ENCODE measurements around the gene THBS3. TPM values are rescaled to one million over a fixed set of nuclear protein-coding genes. Genes with fewer than 3 reads are reported as not detected.

Gene THBS3
- total and polyA plus RNA-seq, 9 of the 15 experiments (the other 6 are each of a cell fraction or from before 2014, with no cell fraction given) = 0.59 to 8.3 (median 3.2) TPM

GRCh38 chr1:155241069-155241679, 33.5 kb upstream of the THBS3 start (continued):
- TF ChIP-seq ZBTB12 (CRISPR knock-in tag; IDR thresholded peaks at IDR 0.05) = no peak
- no peak for TF ChIP-seq ATF2 (CRISPR knock-in tag; IDR thresholded peaks at IDR 0.05)
- TF ChIP-seq ARID4B (CRISPR knock-in tag; IDR thresholded peaks at IDR 0.05) = peak; percentile 88
- TF ChIP-seq ZMIZ1 (IDR thresholded peaks at IDR 0.05; ENCODE audit: low read depth in 2 of 2, low read length in 2 of 2) = no peak
- no peak for TF ChIP-seq ZNF589 (CRISPR knock-in tag; IDR thresholded peaks at IDR 0.05; ENCODE audit: low read depth)
- TF ChIP-seq NKRF (IDR thresholded peaks at IDR 0.05; ENCODE audit: borderline replicate concordance) = peak; percentile 97
- peak; percentile 98 for TF ChIP-seq ELF2 (CRISPR knock-in tag; IDR thresholded peaks at IDR 0.05)
- no peak for TF ChIP-seq RBFOX2 (IDR thresholded peaks at IDR 0.05; ENCODE audit: low read depth, low read length)
- no peak for TF ChIP-seq BACH1 (tag; IDR thresholded peaks at IDR 0.05)
- peak; percentile 27; the same call in 1 of the 2 replicates for TF ChIP-seq ZKSCAN3 (CRISPR knock-in tag; IDR thresholded peaks at IDR 0.05)
- no peak for TF ChIP-seq ZNF134 (CRISPR knock-in tag; conservative IDR thresholded peaks at IDR 0.05)
- TF ChIP-seq CBFB (CRISPR knock-in tag; IDR thresholded peaks at IDR 0.05) = no peak
- no peak for TF ChIP-seq KLF10 (CRISPR knock-in tag; IDR thresholded peaks at IDR 0.05)
- TF ChIP-seq HDAC2 (IDR thresholded peaks at IDR 0.05) = peak; percentile 74; the same call in 1 of the 2 replicates
